GM19328 (cell line): ENCODE measurements around the gene MEAF6.

Experiments used
- ATAC-seq: cut with Tn5 transposase; IDR thresholded peaks from one replicate; pipeline ENCODE4 v1.9.1; 2021; ENCODE audit warnings: mild to moderate bottlenecking, moderate library complexity; ENCODE audit not compliant: unreplicated experiment

MEAF6 gene

DNA sequence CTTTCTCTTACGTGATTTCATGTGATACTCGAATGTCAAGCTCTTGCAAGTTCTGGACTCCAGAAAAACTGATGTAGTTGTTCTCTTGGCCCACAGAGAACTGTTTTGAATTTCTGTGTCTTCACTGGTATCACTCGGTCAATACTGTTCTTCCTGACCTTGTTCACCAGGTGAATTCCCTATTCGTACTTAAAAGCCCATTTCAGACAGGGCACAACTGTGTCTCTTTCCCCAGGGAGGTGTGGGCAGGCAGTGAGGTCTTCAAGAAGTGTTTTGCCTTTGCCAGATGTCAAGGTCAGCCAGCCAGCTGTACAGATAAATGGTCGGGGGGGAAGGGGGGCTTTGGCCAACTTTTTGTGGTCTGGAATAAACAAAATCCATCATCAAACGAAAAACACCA is 67.7 kb downstream of the MEAF6 start:
- no peak for ATAC-seq

- ATAC-seq = no peak
These were observed 71.9 kb downstream of the MEAF6 start for GRCh38 chr1:37442644-37443043.
